T-helper 17 cell (primary cell): ENCODE data around the gene HMG20A. TPM values are rescaled to one million over a fixed set of nuclear protein-coding genes. Genes with fewer than 3 reads are reported as not detected.

Source experiments
- ATAC-seq: fragments of 150-1000 bp; cut with Tn5 transposase; 2 replicates; pipeline ENCODE4 v1.10.0; 2021; ENCODE audit warnings: mild to moderate bottlenecking, moderate library complexity
- DNase-seq, 3 donors: peaks; one replicate each; pipeline versions ENCODE4 v3.0.0 to v3.0.0-alpha.2; 2020 to 2021
- H3K9me3 ChIP-seq: one replicate; pipeline ENCODE4 v1.7.0; 2013; ENCODE audit warnings: low read length, mild to moderate bottlenecking; ENCODE audit not compliant: control insufficient read depth, poor library complexity, severe bottlenecking
- H3K27ac Mint-ChIP-seq: one replicate; pipeline ENCODE4 v1.8.0; 2022; ENCODE audit warnings: mild to moderate bottlenecking, moderate library complexity, mixed read lengths
- H3K27me3 Mint-ChIP-seq: one replicate; pipeline ENCODE4 v1.8.0; 2022; ENCODE audit warnings: mixed read lengths
- H3K36me3 Mint-ChIP-seq: one replicate; pipeline ENCODE4 v1.8.0; 2022; ENCODE audit warnings: low read depth, mixed read lengths
- H3K4me1 Mint-ChIP-seq: one replicate; pipeline ENCODE4 v1.8.0; 2022; ENCODE audit warnings: mild to moderate bottlenecking, mixed read lengths
- H3K4me3 Mint-ChIP-seq: one replicate; pipeline ENCODE4 v1.8.0; 2022; ENCODE audit warnings: mild to moderate bottlenecking, moderate library complexity, mixed read lengths
- total RNA-seq, 4 donors: library from RNA in 2 of 4; stranded (reverse) in 2 of 4; gene quantifications; one replicate each; pipeline ENCODE4 v1.2.3 and lab custom pipeline; 2022 to 2026

The HMG20A gene
- total RNA-seq, 2 donors from 2014 or later = 22.3 to 30.6 TPM

DNA sequence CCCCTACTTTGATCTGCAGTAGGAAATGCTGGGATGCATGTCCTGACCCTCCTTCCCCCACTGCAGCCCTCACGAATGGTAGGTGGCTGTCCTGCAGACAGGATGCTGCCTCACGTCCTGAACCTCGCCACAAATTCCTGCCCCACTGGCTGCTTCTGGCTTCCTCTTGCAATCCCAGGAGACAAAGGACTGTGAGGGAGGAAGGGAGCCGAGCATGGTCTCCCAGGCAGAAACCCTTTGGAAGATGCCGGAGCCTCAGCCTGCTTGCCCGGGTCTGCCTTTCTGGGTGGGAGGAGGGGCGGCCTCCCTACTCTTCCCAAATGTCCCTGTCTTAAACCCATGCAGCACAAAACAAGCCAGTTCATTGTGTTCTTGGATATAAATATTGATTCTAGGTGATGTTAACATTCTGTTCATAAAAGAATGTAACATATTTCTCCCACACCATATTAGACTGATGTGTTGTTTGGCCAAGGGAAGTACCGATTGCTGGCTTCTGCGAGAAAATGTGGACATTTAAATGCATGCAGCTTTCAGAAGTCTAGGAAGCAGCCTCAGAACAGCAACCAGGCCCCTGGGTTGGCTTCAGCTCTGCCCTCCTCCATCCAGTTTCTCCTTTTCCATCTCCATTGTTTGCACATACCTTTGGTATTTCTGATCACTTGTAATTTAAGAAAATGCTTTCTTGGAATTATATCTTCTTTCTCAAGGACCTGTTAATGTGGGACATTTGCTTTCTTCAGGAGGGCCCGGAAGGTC, 75.3 kb downstream of the HMG20A start:
- Mint-ChIP-seq H3K27me3 (peaks cover 3% of the 10 kb centered on the region), H3K36me3 (peaks cover 11% of the 10 kb centered on the region), H3K4me1 (peaks cover 21% of the 10 kb centered on the region), H3K4me3 (no peak overlapping the region), H3K27ac (no peak overlapping the region)
- H3K9me3 ChIP-seq = no peaks in the 10 kb centered on the region
- DNase-seq (no peak), ATAC-seq (no peak)

DNA sequence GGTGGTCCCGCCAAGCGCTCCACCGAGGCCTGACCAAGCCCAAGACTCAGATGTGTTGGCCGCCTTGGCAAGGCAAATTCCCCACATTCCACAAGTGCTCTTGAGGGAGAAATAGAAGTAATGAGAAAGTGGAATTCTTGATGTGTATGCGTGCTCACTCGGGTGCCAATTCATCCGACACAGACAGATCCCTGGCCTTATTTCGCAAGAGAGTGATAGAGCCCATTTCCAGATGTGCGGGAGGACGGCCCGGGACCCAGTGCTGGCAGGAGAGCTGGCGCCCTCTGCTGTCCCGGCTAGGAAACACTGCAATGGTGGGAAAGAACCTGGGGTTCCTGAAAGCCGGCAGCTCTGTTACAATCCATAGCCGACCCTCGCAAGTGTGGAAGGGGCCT, 76.0 kb downstream of the HMG20A start:
- Mint-ChIP-seq H3K4me1 (peaks cover 22% of the 10 kb centered on the region), H3K36me3 (peaks cover 12% of the 10 kb centered on the region), H3K27me3 (peaks cover 5% of the 10 kb centered on the region), H3K27ac (no peak overlapping the region), H3K4me3 (no peak overlapping the region)
- H3K9me3 ChIP-seq = no peaks in the 10 kb centered on the region
- ATAC-seq (peak; percentile 73), DNase-seq (peak; percentile 45 to 67 (median 49))

DNA sequence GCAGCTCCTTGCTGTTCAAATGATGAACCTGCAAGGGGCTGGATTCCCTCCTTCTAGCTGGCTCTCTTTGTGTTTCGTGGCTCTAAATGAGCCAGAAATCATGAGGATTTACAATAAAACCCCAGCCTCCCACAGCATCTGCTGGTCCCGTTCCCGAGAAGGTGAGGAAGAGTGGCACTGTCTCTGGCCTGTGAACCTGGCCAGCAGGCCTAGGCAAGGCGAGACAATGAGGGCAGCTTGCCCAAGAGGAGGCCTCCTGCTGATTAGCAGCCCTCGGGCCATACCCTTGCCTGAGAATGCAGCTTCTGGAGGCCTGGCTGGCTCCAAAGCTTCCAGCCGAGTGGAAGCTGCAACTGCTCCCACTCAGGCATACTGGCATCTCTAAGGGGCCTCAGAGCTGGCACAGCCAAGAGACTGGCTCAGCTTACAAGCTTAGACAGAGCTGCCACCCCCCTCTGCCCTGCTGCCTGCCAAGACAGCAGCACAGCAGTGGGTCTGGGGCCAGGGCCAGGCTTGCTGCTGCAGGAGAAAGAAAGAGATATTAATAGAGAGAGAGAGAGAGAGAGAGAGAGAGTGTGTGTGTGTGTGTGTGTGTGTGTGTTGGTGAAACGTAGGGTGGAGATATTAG, 76.5 kb downstream of the HMG20A start:
- Mint-ChIP-seq H3K36me3 (peaks cover 12% of the 10 kb centered on the region), H3K27ac (no peak overlapping the region), H3K27me3 (peaks cover 5% of the 10 kb centered on the region), H3K4me3 (no peak overlapping the region), H3K4me1 (peaks cover 22% of the 10 kb centered on the region)
- DNase-seq (no peak), ATAC-seq (no peak)
- no peaks in the 10 kb centered on the region for H3K9me3 ChIP-seq

DNA sequence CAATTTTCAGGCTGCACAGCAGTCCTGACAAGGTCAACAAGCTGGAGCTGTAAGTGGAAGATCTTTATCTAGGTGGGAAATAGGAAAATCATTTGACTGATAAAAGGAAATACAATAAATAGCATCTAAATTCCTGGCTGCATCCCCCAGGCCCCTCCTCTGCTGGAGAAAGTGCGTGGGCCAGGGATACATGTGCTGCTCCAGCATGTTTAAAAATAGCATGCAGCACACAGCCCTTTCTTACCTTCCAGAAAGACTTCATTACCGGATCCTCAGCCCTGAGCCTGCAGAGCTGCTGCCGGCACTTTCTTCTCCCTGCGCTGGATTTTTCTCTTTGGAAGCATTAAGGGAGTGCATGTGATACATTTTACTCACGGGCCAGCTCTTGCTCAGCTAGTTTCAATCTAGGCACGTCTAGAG, 77.3 kb downstream of the HMG20A start:
- peaks cover 11% of the 10 kb centered on the region for H3K36me3 Mint-ChIP-seq
- ATAC-seq (no peak), DNase-seq (no peak)
- H3K4me1 Mint-ChIP-seq = peaks cover 15% of the 10 kb centered on the region
- no peak overlapping the region for H3K27ac Mint-ChIP-seq
- H3K4me3 Mint-ChIP-seq = no peak overlapping the region
- no peaks in the 10 kb centered on the region for H3K9me3 ChIP-seq
- peaks cover 5% of the 10 kb centered on the region for H3K27me3 Mint-ChIP-seq

DNA sequence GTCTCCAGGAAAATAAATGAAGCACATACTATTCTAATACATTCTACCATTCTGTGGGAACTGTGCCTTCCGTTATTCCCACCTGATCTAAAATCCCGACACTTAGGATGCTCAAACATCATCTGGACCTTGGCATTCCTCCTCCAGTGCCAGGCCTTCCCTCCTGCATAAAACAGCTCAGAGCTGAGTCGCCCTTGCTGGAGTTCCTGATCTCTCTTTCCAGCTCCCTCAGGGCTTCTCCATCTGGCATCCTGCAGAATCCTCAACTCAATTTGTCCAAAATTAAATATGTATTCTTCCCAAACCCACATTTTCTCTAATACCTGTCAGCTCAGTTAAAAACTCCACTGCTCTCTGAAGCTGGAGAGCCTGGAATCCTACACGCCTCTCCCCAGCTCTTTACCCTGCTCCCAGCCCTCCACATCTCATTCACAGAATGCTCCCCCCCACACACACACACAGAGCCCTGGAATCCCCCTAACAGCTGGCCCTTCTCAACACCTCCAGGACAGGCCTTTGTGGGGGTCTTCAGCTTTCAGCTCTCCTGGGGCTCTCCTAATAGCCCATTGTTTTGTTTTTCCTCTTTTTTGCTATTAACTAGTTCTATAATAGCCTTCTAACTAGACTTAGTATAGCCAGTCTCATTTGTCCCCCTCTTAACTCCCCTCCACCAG, 78.5 kb downstream of the HMG20A start:
- DNase-seq (no peak), ATAC-seq (no peak)
- no peaks in the 10 kb centered on the region for H3K9me3 ChIP-seq
- H3K36me3 Mint-ChIP-seq = peaks cover 10% of the 10 kb centered on the region
- H3K27me3 Mint-ChIP-seq = peaks cover 5% of the 10 kb centered on the region
- H3K27ac Mint-ChIP-seq = peak overlapping the region; percentile 19
- peaks cover 6% of the 10 kb centered on the region for H3K4me1 Mint-ChIP-seq
- no peak overlapping the region for H3K4me3 Mint-ChIP-seq

DNA sequence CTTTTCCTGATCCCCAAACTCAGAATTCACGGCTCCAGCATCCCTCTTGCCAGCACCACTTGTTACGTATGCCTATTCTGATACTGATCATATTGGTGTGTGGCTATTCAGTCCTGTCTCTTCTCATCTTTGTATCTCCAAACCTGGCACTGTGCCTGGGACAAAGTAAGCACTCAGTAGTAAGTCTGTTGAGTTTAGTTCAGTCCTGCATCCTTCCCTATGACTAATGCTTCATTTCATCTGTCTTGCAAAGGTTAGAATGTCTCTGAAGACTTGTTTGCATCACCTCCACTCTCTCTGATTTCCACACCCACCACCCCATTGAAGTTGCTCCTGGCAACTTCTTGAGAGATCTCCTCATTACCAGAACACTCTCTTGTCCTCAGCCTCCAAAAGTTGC, 80.3 kb downstream of the HMG20A start:
- peaks cover 10% of the 10 kb centered on the region for H3K36me3 Mint-ChIP-seq
- no peak overlapping the region for H3K4me3 Mint-ChIP-seq
- H3K27me3 Mint-ChIP-seq = peaks cover 5% of the 10 kb centered on the region
- no peak for DNase-seq
- H3K4me1 Mint-ChIP-seq = peaks cover 4% of the 10 kb centered on the region
- H3K27ac Mint-ChIP-seq = peak overlapping the region; percentile 51
- no peaks in the 10 kb centered on the region for H3K9me3 ChIP-seq
- ATAC-seq = no peak

DNA sequence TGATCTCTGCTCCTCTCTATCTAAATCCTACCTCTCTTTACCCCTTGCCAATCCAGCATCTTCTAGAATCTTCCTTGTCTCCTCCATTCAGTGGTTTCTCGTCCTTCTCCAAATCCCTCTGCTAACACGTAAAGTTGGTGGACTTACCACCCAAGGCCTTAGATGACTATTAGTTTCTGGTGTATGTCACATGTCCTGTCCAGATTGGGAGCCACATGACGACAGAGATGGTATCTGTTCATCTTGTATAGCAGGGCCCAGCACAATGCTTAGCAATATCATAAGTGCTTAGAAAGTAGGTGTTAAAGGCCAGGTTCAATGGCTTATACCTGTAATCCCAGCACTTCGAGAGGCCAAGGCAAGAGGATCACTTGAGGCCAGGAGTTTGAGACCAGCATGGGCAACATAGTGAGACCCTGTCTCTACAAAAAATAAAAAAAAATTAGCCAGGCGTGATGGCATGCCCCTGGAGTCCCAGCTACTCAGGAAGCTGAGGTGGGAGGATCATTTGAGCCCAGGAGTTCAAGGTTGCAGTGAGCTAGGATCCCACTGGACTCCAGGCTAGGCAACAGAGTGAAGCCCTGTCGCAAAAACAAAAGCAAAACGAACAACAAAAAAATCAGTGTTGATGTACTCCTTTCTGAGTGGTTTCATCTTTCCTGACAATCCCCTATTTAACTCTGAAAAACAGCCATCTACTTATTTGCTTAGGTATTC, 81.8 kb downstream of the HMG20A start:
- ATAC-seq (no peak), DNase-seq (no peak)
- Mint-ChIP-seq H3K27me3 (peaks cover 5% of the 10 kb centered on the region), H3K4me1 (peaks cover 7% of the 10 kb centered on the region), H3K4me3 (no peak overlapping the region), H3K36me3 (peaks cover 12% of the 10 kb centered on the region), H3K27ac (no peak overlapping the region)
- no peaks in the 10 kb centered on the region for H3K9me3 ChIP-seq

DNA sequence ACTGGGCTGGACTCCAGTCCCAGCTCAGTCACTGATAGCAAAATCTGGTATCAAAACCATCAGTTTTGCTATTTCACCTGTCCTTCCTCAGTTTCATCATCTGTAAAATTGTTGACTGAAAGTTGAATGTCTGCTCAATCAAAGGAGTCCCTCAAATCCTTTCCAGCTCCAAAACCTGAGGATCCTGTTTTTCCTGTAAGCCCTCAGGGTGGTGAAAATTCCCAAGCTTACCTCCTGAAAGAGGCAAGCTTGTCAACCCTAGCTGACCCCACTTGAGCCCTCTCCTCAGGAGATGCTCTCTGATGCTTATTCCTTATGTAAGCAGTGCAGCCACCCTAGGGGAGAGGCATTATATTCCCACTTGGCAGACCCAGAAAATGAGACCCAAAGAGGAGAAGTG, 82.6 kb downstream of the HMG20A start:
- Mint-ChIP-seq H3K4me1 (peaks cover 8% of the 10 kb centered on the region), H3K27ac (no peak overlapping the region), H3K27me3 (peaks cover 5% of the 10 kb centered on the region), H3K4me3 (no peak overlapping the region), H3K36me3 (peaks cover 12% of the 10 kb centered on the region)
- no peaks in the 10 kb centered on the region for H3K9me3 ChIP-seq
- ATAC-seq (no peak), DNase-seq (no peak)

DNA sequence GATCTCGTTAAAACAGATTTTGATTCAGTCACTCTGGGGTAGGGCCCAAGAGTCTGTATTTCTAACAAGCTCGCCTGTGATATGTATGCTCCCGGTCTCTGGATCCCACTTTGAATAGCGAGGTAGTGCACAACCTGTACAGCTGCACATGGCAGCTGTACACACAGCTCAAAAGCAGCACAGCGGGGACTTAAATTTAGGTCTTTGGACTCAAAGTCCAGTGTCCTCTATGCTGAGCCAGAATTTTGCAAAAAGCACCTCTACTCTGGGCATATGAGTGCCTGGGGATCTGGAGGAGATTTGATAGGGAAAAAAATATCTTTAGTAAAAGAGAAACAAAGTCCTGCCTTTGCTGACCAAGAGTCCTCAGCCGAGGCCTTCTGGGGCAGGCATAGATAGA, 83.1 kb downstream of the HMG20A start:
- Mint-ChIP-seq H3K4me1 (peaks cover 11% of the 10 kb centered on the region), H3K27ac (no peak overlapping the region), H3K4me3 (no peak overlapping the region), H3K27me3 (peaks cover 5% of the 10 kb centered on the region), H3K36me3 (peaks cover 11% of the 10 kb centered on the region)
- no peaks in the 10 kb centered on the region for H3K9me3 ChIP-seq
- DNase-seq (no peak), ATAC-seq (no peak)

DNA sequence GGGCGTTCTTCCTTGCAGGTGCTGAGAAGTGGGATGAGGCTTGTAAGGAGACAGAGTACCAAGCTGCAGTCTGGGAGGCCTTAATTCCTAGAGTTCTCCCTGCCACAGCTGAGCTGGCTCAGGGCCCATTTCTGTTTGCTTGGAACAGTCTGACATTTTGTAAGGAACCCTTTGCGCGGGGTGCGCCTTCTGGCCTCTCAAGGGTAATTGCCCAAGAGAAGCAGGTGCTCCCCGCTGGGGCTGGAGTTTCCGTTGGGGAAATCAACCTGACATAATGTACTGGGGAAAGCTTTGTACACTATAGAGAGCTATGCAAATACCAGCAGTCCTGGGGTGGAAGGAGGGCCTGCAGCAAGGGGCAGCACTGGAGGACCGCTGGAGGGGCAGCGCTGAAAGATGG, 83.6 kb downstream of the HMG20A start:
- ATAC-seq (no peak), DNase-seq (no peak)
- H3K27ac Mint-ChIP-seq = no peak overlapping the region
- H3K36me3 Mint-ChIP-seq = peaks cover 11% of the 10 kb centered on the region
- H3K9me3 ChIP-seq = no peaks in the 10 kb centered on the region
- H3K27me3 Mint-ChIP-seq = peaks cover 5% of the 10 kb centered on the region
- no peak overlapping the region for H3K4me3 Mint-ChIP-seq
- H3K4me1 Mint-ChIP-seq = peaks cover 15% of the 10 kb centered on the region

DNA sequence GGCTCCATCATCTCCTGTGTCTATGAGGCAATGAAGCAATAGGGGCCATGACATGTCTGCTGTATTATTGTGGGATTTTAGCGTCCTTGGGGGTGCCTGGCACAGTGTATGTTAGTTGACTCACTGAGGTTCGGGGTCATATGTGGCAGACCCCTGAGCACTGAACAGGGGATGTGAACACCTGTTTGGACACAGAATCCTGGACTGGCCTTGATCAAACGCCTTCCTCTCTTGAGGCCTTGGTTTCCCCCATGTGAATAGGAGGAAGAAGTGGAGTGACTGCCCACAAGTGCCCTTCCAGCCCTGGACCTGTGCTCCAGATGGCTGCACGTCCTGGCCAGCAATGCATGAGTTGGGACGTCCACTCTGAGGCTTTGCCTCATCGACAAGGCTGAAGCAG, 84.2 kb downstream of the HMG20A start:
- ATAC-seq = no peak
- DNase-seq = no peak
- no peak overlapping the region for H3K27ac Mint-ChIP-seq
- no peak overlapping the region for H3K4me3 Mint-ChIP-seq
- peaks cover 5% of the 10 kb centered on the region for H3K27me3 Mint-ChIP-seq
- peaks cover 8% of the 10 kb centered on the region for H3K36me3 Mint-ChIP-seq
- H3K4me1 Mint-ChIP-seq = peaks cover 15% of the 10 kb centered on the region
- no peaks in the 10 kb centered on the region for H3K9me3 ChIP-seq

DNA sequence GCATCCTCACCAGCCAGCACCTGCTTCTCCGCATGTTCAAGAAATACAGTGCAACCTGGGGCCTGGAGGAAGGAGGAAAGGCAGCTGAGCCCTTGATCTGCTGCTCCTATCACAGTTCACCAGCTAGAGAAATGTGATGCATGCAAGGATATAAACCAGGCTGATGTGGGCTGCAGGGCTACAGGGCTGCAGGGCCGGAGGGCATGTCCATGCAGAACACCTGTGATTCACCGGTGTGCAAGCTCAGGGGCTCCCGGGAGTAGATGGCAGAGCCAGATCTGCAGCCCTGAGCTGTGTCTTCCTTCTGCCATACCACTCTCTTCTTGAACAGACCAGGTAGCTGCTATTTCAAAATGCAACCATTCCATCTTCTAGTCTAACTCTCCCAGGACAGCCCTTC, 84.9 kb downstream of the HMG20A start:
- no peak for DNase-seq
- ATAC-seq = no peak
- peaks cover 15% of the 10 kb centered on the region for H3K4me1 Mint-ChIP-seq
- H3K4me3 Mint-ChIP-seq = no peak overlapping the region
- H3K27me3 Mint-ChIP-seq = peaks cover 5% of the 10 kb centered on the region
- no peak overlapping the region for H3K27ac Mint-ChIP-seq
- H3K36me3 Mint-ChIP-seq = peaks cover 8% of the 10 kb centered on the region
- H3K9me3 ChIP-seq = no peaks in the 10 kb centered on the region
